H9 (cell line): ENCODE results near the gene ZNF358. TPM values are rescaled to one million over a fixed set of nuclear protein-coding genes. Genes with fewer than 3 reads are reported as not detected.

Experiments
- DNase-seq: peaks from one replicate; pipeline ENCODE4 v3.0.0-alpha.2; 2017
- H2AFZ ChIP-seq: one replicate; pipeline ENCODE4 v1.6.1; 2013; ENCODE audit warnings: mild to moderate bottlenecking, low read length, control low read depth, moderate library complexity
- H2AK5ac ChIP-seq: 2 replicates; pipeline ENCODE4 v1.6.1; 2013; ENCODE audit warnings: low read length, control low read depth, mixed read lengths; ENCODE audit not compliant: insufficient read length
- H2BK120ac ChIP-seq: one replicate; pipeline ENCODE4 v1.6.1; 2013; ENCODE audit warnings: low read depth, mild to moderate bottlenecking, low read length, control low read depth, inconsistent platforms; ENCODE audit not compliant: poor library complexity, severe bottlenecking
- H2BK12ac ChIP-seq: 2 replicates; pipeline ENCODE4 v1.6.1; 2013; ENCODE audit warnings: low read length, control low read depth, mixed read lengths, low read depth; ENCODE audit not compliant: insufficient read length
- H2BK15ac ChIP-seq: 2 replicates; pipeline ENCODE4 v1.6.1; 2013; ENCODE audit warnings: low read depth, low read length, control low read depth
- H2BK20ac ChIP-seq: one replicate; pipeline ENCODE4 v1.6.1; 2013; ENCODE audit warnings: low read depth, mild to moderate bottlenecking, low read length, control low read depth, inconsistent platforms; ENCODE audit not compliant: poor library complexity, severe bottlenecking
- H2BK5ac ChIP-seq: 2 replicates; pipeline ENCODE4 v1.6.1; 2013; ENCODE audit warnings: low read length, control low read depth, mixed read lengths; ENCODE audit not compliant: insufficient read length
- H3K14ac ChIP-seq: 2 replicates; pipeline ENCODE4 v1.6.1; 2013; ENCODE audit warnings: low read length, control low read depth; ENCODE audit not compliant: insufficient read depth
- H3K18ac ChIP-seq: 2 replicates; pipeline ENCODE4 v1.6.1; 2013; ENCODE audit warnings: low read depth, mild to moderate bottlenecking, mixed read lengths, low read length, control low read depth; ENCODE audit not compliant: insufficient read length
- H3K23ac ChIP-seq: 2 replicates; pipeline ENCODE4 v1.6.1; 2013; ENCODE audit warnings: low read length, control low read depth, mixed read lengths, low read depth; ENCODE audit not compliant: insufficient read length
- H3K23me2 ChIP-seq: 2 replicates; pipeline ENCODE4 v1.6.1; 2013; ENCODE audit warnings: low read depth, mild to moderate bottlenecking, mixed read lengths, low read length, control low read depth; ENCODE audit not compliant: insufficient read length, poor library complexity, severe bottlenecking
- H3K27ac ChIP-seq: 2 replicates; pipeline ENCODE4 v1.5.1; 2013; ENCODE audit warnings: low read length, control low read depth, mixed read lengths, low read depth; ENCODE audit not compliant: insufficient read length
- H3K27me3 ChIP-seq: 2 replicates; pipeline ENCODE4 v1.6.1; 2013; ENCODE audit warnings: low read length, control low read depth, inconsistent platforms; ENCODE audit not compliant: insufficient read depth
- H3K4ac ChIP-seq: 2 replicates; pipeline ENCODE4 v1.6.1; 2013; ENCODE audit warnings: low read depth, mild to moderate bottlenecking, control low read depth, inconsistent platforms, low read length, moderate library complexity
- H3K4me1 ChIP-seq: 2 replicates; pipeline ENCODE4 v1.6.1; 2013; ENCODE audit warnings: low read length, control low read depth, inconsistent platforms; ENCODE audit not compliant: insufficient read depth
- H3K4me2 ChIP-seq: 2 replicates; pipeline ENCODE4 v1.6.1; 2013; ENCODE audit warnings: low read length, control low read depth, mixed read lengths; ENCODE audit not compliant: insufficient read length, insufficient read depth
- H3K56ac ChIP-seq: 2 replicates; pipeline ENCODE4 v1.6.1; 2013; ENCODE audit warnings: low read depth, mild to moderate bottlenecking, mixed read lengths, low read length, control low read depth; ENCODE audit not compliant: insufficient read length
- H3K79me1 ChIP-seq: 2 replicates; pipeline ENCODE4 v1.6.1; 2013; ENCODE audit warnings: low read depth, mild to moderate bottlenecking, moderate library complexity, low read length, control low read depth, inconsistent platforms; ENCODE audit not compliant: insufficient read depth, poor library complexity, severe bottlenecking
- H3K79me2 ChIP-seq: 2 replicates; pipeline ENCODE4 v1.6.1; 2013; ENCODE audit warnings: low read length, control low read depth, inconsistent platforms; ENCODE audit not compliant: insufficient read depth
- H3K9ac ChIP-seq: 2 replicates; pipeline ENCODE4 v1.6.1; 2013; ENCODE audit warnings: low read length, control low read depth, mixed read lengths; ENCODE audit not compliant: insufficient read length; ENCODE audit errors: extremely low read depth
- H3K9me3 ChIP-seq: one replicate; pipeline ENCODE4 v1.6.1; 2013; ENCODE audit warnings: low read depth, low read length, inconsistent platforms; ENCODE audit not compliant: control insufficient read depth
- H3T11ph ChIP-seq: one replicate; pipeline ENCODE4 v1.6.1; 2013; ENCODE audit warnings: mild to moderate bottlenecking, low read length, control low read depth, inconsistent platforms
- H4K20me1 ChIP-seq: one replicate; pipeline ENCODE4 v1.6.1; 2013; ENCODE audit not compliant: control insufficient read depth, insufficient read length, insufficient read depth
- H4K5ac ChIP-seq: 2 replicates; pipeline ENCODE4 v1.6.1; 2013; ENCODE audit warnings: low read depth, mild to moderate bottlenecking, mixed read lengths, low read length, control low read depth; ENCODE audit not compliant: insufficient read length
- H4K8ac ChIP-seq: replicated peaks from 2 replicates; pipeline ENCODE4 v1.6.1; 2013; ENCODE audit warnings: low read length, control low read depth, mixed read lengths, low read depth; ENCODE audit not compliant: insufficient read length
- H4K91ac ChIP-seq: 2 replicates; pipeline ENCODE4 v1.6.1; 2013; ENCODE audit warnings: low read depth, mild to moderate bottlenecking, moderate library complexity, mixed read lengths, low read length, control low read depth; ENCODE audit not compliant: insufficient read length
- H3K27ac Mint-ChIP-seq, 3 experiments: 2 replicates in 2 of 3; 3 replicates in 1 of 3; pipeline ENCODE4 v1.8.0; 2020 to 2021; ENCODE audit warnings: mixed read lengths in 3 of 3, mild to moderate bottlenecking in 1 of 3, moderate library complexity in 1 of 3
- H3K27me3 Mint-ChIP-seq: 2 replicates; pipeline ENCODE4 v1.8.0; 2021; ENCODE audit warnings: low read depth, mild to moderate bottlenecking, moderate library complexity, mixed read lengths
- H3K36me3 Mint-ChIP-seq, 3 experiments: 2 replicates in 2 of 3; 3 replicates in 1 of 3; pipeline ENCODE4 v1.8.0; 2020 to 2021; ENCODE audit warnings: low read depth in 3 of 3, mixed read lengths in 3 of 3; ENCODE audit not compliant: insufficient read depth in 1 of 3
- H3K4me1 Mint-ChIP-seq, 2 experiments: 2 replicates each; pipeline ENCODE4 v1.8.0; 2020; ENCODE audit warnings: mixed read lengths in 2 of 2
- H3K4me3 Mint-ChIP-seq, 2 experiments: 2 replicates in 1 of 2; 3 replicates in 1 of 2; pipeline ENCODE4 v1.8.0; 2020 to 2021; ENCODE audit warnings: mild to moderate bottlenecking in 2 of 2, mixed read lengths in 2 of 2, moderate library complexity in 1 of 2
- H3K9me3 Mint-ChIP-seq, 2 experiments: 2 replicates in 1 of 2; 3 replicates in 1 of 2; pipeline ENCODE4 v1.8.0; 2020; ENCODE audit warnings: mild to moderate bottlenecking in 2 of 2, mixed read lengths in 2 of 2, moderate library complexity in 1 of 2
- CTCF ChIP-seq: fragments of 200-600 bp; sonication (generic); conservative IDR thresholded peaks from 3 replicates; pipeline ENCODE4 v1.8.0; 2021; ENCODE audit warnings: antibody characterized with exemption, mild to moderate bottlenecking
- WGBS: extraction: QIAGEN DNeasy Blood & Tissue Kit; methylation state at CpG from one replicate; pipeline ENCODE4 v1.1.7; 2013; ENCODE audit warnings: missing lambda C conversion rate, low lambda C conversion rate, mixed read lengths; ENCODE audit not compliant: insufficient read length; ENCODE audit errors: extremely low coverage; 5-methylcytosine and 5-hydroxymethylcytosine counted together
- total RNA-seq: library from RNA; stranded (reverse); gene quantifications from 2 replicates; pipeline ENCODE4 v1.2.1, GENCODE V29; 2021

The ZNF358 gene
- total RNA-seq, 1 experiment from 2014 or later: 40.5 TPM

GRCh38 chr19:7470540-7471305 lies 45.2 kb upstream of the ZNF358 start:
- Histone ChIP-seq H2BK120ac (no peak overlapping the region), H2BK15ac (no peak overlapping the region), H2AK5ac (no peak overlapping the region), H3K56ac (no peak overlapping the region), H3K9ac (no peak overlapping the region), H3K4me2 (no peak overlapping the region), H2AFZ (no peak overlapping the region), H3K4me1 (no peaks in the 10 kb centered on the region), H4K20me1 (no peaks in the 10 kb centered on the region), H2BK20ac (no peak overlapping the region), H3K18ac (no peak overlapping the region), H3K23me2 (no peaks in the 10 kb centered on the region), H3K79me1 (no peaks in the 10 kb centered on the region), H4K8ac (no peak overlapping the region), H3K4ac (no peak overlapping the region), H3K14ac (no peak overlapping the region), H3K23ac (no peak overlapping the region), H4K91ac (no peak overlapping the region), H3K27me3 (no peaks in the 10 kb centered on the region), H3T11ph (no peak overlapping the region), H3K27ac (no peak overlapping the region), H2BK12ac (no peak overlapping the region), H2BK5ac (no peak overlapping the region), H3K79me2 (no peaks in the 10 kb centered on the region), H4K5ac (no peak overlapping the region), H3K9me3 (no peaks in the 10 kb centered on the region)
- no peak overlapping the region for H3K4me3 Mint-ChIP-seq
- no peak for TF ChIP-seq CTCF
- no peaks in the 10 kb centered on the region for H3K27me3 Mint-ChIP-seq
- peaks cover 2 to 18% (median 11%) of the 10 kb centered on the region in 3 experiments; a peak in 5 of 7 replicates for H3K36me3 Mint-ChIP-seq
- H3K27ac Mint-ChIP-seq: no peak overlapping the region
- WGBS: no CpG with 5 or more reads among the region's 31 CpGs
- no peaks in the 10 kb centered on the region for H3K9me3 Mint-ChIP-seq
- no peaks in the 10 kb centered on the region for H3K4me1 Mint-ChIP-seq
- no peak for DNase-seq
